Inflammatory macrophage treated with lipopolysaccharide for 1 hour (primary cell): ENCODE measurements around the gene ANKRD36C.
"Not testable (repeated sequence)": the region's sequence is repeated elsewhere in the genome, so short reads cannot be mapped to it uniquely, and the experiment has no call there.

ENCODE experiments used
- DNase-seq, 2 donors: peaks; one replicate each; pipeline ENCODE4 v3.0.0-alpha.2; 2020 to 2022

Gene ANKRD36C

DNA sequence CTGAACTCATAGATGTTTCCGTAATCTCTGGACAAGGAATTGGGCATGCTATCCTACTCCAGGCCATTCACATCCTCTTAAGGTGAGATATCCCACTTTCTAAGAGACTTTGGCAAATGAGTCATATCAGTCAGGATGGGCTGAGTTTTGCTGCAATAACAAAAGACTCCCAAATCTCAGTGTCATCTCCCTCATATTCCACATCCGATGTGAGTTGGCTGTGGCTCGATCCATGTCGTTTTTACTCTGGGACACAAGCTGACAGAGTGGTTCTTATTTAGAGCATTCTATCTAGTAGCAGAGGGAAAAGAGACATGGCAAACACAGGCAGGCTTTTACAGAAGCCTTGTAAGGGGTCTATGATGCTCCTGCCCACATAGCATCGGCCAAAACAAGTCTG, 14.6 kb upstream of the ANKRD36C start:
- not testable (repeated sequence) for DNase-seq

DNA sequence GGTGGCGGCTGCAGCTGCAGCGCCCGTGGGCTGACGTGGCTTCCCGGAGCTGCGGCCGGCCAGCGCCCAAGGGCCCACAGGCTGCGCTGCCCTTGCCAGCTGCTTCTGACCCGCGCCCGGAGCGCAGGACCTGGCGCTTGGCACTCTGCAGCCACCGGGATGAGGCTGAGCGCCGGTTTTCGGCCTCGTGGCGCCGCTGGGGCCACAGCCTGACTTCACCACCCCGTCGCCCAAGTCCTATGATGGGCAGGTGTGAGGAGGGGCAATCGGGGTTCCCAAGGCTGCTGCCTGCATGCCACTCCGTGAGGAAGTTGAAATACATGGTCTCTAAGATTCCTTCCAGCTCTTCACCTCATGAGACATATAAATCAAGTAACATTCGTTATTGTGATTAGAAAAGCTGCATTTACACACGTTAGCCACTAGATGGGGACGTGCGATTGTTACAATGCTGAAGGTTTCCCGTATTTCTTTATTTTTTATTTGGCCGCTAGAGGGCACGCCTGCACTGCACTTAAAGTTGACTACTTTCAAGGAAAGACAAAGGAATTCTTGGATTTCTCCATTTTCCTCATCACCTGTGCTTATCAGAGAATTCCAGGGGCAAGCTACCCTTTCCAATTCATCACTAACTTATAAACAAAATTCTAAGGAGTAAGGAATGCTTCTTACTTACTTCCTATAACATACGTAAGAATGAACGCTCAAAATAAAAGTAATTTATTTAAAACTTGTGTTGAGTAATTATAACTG, 1.1 kb upstream of the ANKRD36C start:
- peak in 1 of 2 donors; percentile 29 for DNase-seq

DNA sequence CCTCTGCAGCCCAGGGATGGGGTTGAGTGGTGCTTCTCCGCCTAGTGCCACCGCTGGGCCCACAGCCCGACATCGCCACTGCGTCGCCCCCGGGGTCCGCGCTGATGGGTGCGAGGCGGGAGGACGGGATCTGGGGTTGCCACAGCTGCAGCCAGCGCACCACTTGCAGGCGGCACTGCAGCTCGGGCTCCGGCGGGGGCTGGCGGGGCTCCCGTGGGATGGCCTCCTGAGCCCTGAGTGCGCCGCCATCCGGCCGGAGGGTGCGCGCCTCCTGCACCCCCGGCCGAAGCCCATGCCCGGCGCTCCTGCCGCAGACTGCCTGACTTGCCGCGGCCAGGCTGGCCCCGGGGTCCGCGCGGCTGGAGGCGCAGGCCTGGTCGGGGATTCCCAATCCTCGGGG, 478 bp upstream of the ANKRD36C start:
- DNase-seq = not testable (repeated sequence)

DNA sequence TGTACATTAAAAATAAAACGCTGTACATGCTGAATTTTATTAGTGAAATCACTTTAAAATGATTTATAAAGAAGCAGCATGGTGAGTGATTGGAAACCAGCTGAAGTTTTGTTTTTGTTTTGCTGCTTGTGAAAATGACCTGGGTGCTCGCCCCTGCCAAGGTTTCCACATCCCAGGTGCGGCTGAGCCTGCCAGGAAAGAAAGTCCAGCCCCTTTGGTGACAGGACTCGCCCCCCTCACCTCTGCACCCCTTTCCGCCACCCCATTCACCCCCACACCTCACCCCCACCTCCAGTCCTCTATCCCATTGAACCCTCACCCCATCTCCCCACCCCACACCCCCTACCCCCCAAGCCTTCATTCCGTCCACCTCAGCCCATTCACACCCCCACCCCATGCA, 740 bp downstream of the ANKRD36C start:
- DNase-seq = not testable (repeated sequence)

DNA sequence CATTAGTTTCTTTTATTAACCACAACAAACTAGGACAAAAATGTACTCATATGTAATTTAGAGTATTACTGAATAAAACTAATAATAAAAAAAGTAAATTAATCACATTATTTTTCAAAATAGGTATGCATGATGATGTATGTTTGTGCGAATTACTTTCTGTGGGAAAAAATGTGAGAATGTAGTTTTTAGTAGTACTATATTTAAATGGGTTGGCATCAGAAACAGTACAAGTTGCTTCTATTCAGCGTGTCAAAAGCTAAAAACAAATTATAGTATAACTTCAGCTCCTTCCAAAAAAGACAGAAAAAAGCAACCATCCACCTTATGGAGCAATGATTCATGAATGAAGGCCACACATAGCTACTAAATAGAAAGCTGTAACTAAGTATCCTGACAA, 40.0 kb downstream of the ANKRD36C start:
- DNase-seq = not testable (repeated sequence)

DNA sequence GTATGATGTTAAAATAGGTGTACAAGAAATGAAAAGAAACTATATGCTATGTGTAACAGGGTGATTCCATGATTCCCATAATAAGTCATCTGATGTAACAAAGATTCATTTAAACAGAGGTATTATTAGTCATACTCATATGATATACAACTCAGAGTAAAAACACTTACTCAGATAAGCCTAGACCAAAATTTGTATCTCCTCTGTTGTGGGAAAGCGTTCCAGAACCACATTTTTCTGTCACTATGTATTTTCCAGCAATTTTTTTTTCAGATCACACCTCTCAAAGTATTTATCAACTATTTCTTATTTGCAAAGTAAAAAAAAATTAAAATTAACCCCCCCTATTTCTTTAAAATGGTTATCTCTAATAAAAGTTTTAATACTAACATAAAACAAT, 43.6 kb downstream of the ANKRD36C start:
- DNase-seq = peak in 1 of 2 donors; percentile 23

DNA sequence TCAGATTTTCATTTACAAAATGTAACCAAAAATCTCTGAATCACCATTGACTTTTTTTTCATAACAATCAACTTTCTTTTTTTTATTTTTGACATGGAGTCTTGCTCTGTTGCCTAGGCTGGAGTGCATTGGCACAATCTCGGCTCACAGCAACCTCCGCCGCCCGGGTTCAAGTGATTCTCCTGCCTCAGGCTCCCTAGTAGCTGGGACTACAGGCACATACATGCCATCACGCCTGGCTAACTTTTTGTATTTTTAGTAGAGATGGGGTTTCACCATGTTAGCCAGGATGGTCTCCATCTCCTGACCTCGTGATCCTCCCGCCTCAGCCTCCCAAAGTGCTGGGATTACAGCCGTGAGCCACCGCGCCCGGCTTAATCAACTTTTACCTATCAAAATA, 51.7 kb downstream of the ANKRD36C start:
- not testable (repeated sequence) for DNase-seq

DNA sequence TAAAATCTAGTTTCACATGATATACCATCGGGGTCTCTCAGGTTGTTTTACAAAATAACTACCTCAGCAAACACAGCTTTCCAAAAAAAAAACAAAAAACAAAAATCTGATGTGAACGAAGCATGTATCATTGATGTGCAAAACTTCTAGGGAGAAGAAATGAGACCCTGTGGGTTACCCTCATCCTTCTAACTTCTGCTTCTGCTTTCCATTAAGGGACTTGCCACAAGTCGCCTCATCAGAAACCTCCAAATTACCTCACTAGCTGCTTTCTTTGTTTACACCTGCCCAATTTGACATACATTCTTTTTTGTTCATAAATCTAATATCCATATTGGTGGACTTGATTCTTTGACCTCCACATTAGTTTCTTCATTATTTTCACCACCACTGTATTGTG, 60.9 kb downstream of the ANKRD36C start:
- DNase-seq = peak in 1 of 2 donors; percentile 0

DNA sequence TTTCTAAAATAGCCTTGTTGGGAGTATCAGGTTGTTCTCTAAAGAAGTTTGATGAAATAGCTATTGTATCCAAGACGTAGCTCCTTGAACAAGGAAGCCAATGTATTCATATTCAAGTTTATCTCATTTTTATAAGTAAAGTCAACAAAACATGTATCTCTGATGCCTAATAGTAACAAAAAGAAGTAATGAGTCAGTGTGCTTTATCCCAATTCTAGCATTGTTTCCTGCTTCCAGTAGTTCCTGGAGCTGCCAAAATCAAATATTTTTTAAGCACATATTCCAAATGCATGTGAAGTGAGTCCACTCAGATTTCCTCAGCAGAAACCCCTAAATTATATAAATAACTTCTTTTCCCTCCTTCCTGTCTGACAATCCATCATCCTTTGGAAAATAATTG, 74.6 kb downstream of the ANKRD36C start:
- not testable (repeated sequence) for DNase-seq

DNA sequence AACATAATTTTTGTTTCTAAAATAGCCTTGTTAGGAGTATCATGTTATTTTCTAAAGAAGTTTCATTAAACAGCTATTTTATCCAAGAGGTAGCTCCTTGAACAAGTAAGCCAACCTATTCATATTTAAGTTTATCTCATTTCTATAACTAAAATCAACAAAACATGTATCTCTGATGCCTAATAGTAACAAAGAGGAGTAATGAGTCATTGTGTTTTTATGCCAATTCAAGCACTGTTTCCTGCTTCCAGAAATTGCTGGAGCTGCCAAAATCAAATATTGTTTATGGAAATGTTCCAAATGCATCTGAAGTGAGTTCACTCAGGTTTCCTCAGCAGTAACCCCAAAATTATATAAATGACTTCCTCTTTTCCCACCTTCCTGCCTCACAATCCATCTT, 76.5 kb downstream of the ANKRD36C start:
- DNase-seq = not testable (repeated sequence)

DNA sequence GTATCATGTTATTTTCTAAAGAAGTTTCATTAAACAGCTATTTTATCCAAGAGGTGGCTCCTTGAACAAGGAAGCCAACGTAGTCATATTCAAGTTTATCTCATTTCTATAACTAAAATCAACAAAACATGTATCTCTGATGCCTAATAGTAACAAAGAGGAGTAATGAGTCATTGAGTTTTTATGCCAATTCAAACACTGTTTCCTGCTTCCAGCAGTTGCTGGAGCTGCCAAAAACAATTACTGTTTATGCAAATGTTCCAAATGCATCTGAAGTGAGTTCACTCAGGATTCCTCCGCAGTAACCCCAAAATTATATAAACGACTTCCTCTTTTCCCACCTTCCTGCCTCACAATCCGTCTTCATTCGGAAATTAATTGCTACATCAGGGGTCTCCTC, 80.2 kb downstream of the ANKRD36C start:
- DNase-seq = not testable (repeated sequence)

DNA sequence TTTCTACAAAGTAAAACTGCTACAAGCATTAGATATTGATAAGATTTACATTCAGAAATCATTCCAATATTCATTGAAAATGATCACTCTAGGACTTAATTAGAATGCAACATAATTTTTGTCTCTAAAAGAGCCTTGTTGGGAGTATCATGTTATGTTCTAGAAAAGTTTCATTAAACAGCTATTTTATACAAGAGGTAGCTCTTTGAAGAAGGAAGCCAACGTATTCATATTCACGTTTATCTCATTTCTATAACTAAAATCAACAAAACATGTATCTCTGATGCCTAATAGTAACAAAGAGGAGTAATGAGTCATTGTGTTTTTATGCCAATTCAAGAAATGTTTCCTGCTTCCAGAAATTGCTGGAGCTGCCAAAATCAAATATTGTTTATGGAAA, 97.2 kb downstream of the ANKRD36C start:
- not testable (repeated sequence) for DNase-seq

DNA sequence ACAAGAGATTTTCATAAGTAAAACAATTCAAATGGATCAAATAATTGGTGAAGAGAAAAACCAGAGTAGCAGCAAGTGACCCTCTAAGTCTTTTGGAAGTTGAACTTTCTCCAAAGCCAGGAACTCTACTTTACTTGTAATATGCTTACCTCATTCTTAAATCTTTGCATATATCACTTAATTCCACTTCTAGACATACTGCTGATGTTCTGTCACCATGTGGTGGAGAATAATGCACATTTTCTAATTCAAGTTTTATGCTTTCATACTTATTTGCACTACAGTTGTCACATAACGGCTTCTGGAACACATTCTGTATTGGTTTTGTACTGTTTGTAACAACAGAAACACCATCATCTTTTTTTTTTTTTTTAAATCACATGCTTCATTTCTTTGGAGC, 123.7 kb downstream of the ANKRD36C start:
- not testable (repeated sequence) for DNase-seq

DNA sequence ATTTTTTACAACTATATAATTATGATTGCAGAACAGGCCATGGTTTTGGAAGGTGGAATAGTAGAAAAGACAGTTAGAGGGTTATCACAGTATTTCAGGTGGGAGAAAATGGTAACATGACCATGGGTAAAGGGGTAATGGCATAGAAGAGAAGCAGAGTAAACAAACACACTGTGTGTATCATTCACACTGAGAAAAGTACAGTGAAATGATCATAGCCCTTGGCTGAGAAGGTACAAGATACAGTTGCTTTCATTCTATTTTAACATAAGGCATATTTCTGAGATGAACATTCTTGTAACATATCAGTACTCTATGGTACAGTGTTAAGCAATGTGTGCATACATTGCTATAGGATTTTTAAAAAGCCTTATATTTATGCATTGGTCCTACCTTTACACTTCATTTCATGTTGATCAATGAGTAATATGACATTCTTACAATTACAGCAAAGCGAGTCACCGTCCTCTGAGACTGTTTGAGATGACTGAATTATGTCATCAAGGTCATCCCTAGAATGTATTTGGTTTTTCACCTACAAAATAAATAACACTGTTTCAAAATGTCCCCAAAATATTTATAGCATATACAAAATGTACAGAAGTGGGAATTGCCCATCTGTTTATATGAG, 124.5 kb downstream of the ANKRD36C start:
- DNase-seq = not testable (repeated sequence)

DNA sequence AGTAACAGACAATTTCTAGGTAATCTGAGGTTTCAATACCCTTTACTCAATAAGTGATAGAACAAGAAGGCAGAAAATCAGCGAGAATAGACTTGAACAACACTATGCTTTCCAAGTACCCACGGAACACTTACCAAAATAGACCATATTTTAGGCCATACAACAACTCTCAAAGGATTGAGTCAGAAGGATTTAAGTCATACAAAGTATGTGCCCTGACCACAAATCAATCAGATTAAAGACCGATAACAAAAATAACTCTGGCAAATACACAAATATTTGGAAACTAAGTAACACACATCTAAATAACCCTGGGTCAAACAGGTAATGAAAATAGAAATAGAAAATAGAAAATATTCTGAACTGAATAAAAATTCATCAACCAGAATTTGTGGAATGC, 129.5 kb downstream of the ANKRD36C start:
- DNase-seq = not testable (repeated sequence)

DNA sequence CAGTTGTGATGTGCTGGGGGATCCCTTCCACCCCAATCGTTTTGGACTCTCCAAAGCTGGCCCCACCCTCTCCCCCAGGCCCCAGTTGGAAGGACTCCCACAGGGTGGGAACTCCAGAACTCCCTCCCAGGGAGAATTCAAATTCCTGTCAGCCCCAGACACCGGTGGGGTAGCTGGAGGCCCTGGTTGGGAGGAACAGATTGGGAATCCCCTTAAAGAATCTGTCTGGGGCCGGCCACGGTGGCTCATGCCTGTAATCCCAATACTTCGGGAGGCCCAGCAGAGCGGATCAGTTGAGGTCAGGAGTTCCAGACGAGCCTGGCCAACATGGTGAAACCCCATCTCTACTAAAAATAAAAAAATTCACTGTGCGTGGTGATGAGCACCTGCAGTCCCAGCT, 155.5 kb downstream of the ANKRD36C start:
- no peak for DNase-seq

DNA sequence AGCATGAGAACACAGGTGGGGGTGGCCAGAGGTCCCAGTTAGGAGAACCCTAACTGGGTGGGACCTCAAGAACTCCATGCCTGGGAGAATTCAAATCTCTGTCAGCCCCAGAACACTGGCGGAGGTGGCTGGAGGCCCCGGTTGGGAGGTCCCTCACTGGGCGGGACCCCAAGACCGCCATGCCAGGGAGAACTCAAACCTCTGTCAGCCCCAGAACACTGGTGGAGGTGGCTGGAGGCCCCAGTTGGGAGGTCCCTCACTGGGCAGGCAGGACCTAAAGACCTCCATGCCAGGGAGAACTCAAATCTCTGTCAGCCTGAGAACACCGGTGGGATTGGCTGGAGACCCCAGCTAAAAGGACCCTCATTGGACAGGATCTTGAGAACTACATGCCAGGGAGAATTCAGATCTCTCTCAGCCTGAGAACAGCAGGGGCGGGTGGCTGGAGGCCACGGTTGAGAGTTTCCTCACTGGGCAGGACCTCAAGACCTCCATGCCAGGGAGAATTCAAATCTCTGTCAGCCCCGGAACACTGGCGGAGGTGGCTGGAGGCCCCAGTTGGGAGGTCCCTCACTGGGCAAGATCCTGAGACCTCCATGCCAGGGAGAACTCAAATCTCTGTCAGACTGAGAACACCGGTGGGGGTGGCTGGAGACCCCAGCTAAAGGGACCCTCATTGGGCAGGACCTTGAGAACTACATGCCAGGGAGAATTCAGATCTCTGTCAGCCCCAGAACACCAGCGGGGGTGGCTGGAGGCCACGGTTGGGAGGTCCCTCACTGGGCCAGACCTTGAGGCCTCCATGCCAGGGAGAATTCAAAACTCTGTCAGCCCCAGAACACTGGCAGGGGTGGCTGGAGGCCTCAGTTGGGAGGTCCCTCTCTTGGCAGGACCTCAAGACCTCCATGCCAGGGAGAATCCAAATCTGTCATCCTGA, 157.3 kb downstream of the ANKRD36C start:
- DNase-seq = not testable (repeated sequence)

DNA sequence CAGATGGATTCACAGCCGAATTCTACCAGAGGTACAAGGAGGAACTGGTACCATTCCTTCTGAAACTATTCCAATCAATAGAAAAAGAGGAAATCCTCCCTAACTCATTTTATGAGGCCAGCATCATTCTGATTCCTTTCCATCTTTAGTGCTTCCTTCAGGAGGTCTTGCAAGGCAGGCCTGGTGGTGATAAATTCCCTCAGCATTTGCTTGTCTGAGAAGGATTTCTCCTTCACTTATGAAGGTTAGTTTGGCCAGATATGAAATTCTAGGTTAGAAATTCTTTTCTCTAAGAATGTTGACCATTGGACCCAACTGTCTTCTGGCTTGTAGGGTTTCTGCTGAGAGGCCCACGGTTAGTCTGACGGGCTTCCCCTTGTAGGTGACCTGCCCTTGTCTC, 167.4 kb downstream of the ANKRD36C start:
- not testable (repeated sequence) for DNase-seq

DNA sequence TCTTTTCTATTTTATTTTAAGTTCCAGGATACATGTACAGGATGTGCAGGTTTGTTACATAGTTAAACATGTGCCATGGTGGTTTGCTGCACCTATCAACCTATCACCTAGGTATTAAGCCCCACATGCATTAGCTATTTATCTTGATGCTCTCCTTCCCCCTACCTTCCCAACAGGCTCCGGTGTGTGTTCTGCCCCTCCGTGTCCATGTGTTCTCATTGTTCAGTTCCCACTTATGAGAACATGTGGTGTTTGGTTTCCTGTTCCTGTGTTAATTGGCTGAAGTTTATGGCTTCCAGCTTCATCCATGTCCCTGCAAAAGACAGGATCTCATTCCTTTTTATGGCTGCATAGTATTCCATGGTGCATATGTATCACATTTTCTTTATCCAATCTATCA, 174.1 kb downstream of the ANKRD36C start:
- DNase-seq = not testable (repeated sequence)

DNA sequence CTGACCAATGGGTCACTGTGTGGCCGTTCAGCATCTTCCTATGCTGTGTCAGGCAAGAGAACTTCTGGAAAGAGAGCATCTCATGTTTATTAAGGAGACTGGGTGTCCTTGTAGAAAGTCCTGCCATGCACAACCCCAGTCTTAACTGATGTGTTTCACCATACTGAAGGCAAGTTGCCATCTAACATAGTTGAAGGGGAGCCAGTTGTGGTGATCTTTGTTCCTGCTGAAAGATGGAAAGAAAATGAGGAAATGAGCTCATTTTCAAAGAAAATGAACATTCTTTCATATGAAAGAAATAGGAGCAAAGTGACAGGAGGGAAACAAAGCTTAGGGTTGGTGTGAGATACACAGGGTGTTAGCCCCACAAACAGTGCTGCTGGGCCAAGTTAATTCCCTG, 178.3 kb downstream of the ANKRD36C start:
- not testable (repeated sequence) for DNase-seq

DNA sequence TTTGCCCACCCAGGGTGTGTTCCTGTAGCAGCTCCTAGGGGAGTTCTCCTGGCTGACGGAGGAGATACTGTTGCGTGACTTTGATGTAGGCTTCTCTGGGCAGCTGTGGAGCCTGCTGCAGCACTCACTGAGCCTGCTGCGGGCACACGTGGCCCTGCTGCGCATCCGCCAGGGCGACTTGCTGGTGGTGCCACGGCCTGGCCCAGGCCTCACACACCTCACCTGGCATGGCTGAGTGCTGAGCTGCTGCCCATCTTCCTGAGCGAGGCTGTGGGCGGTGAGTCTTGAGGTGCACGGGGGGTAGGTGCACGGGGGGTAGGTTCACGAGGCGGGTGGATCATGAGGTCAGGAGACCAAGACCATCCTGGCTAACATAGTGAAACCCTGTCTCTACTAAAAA, 191.7 kb downstream of the ANKRD36C start:
- DNase-seq = no peak

DNA sequence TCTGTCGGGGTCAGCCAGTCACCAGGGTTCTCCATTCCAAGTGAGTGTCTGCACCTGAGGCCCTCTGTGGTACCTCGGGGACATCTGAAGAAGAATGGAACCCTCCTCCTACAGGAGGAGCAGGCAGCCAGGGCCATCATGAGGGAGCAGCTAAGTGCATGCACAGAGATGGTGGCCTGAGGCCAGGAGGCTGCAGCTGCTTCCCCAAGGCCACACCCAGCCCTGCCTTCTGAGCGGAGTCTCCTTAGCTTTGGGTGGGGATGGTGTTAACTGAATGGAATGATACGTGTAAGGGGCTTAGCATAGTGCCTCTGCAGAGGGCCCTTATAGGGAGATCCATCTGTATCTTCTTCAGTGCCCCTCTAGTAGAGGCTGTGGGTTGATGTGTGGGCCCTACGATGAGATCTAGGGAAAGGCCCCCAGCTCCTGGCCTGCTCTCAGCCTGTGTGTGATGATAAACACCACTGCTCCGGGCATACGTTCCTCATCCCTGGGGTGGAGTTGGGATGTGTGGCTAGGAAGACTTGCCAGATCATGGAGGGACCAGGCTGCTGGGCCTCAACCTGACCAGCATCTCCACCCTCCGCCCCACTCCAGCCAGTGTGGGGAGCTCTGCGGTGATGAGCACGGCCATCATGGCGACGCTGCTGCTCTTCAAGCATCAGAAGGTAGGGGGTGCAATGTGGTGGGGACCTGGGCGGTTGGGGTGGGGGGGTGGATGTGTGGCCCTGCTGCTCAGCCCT, 192.3 kb downstream of the ANKRD36C start:
- DNase-seq = not testable (repeated sequence)
